Astrocyte of the cerebellum (primary cell): ENCODE results near the gene ABCC1.

Source experiments
- DNase-seq: peaks from one replicate; pipeline ENCODE4 v3.0.0-alpha.2; 2011; ENCODE audit warnings: low read depth
- H3K4me3 ChIP-seq: 2 replicates; pipeline ENCODE4 v1.5.1; 2011; ENCODE audit warnings: mild to moderate bottlenecking, low read depth, low read length, moderate library complexity
- in situ Hi-C: cut with HindIII; loops from 2 replicates; pipeline ENCODE4 v1.10.0; 2017; ENCODE audit warnings: low sequenced_read_pairs
- TF ChIP-seq, protein P1 (sequence below): IDR thresholded peaks from 2 replicates; pipeline ENCODE4 v1.5.1; 2012; ENCODE audit warnings: low read length, low read depth, moderate library complexity, mild to moderate bottlenecking; ENCODE audit errors: missing control alignments

ABCC1 gene

DNA sequence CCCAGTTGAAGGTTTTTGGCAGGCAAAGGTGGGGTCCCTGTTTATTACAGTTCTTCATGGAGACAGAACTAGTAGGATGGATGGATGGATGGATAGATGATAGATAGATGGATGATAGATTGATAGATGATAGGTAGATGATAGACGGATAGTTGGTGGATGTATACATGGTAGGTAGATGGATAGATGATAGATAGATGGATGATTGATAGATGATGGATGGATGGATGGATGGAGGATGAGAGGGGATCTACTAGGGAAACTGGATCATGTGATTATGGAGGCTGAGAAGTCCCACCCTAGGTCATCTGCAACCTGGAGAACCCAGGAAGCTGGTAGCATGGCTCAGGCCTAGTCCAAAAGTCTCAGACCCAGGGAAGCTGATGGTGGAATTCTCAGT is 88.6 kb downstream of the ABCC1 start:
- in situ Hi-C loops: no loop called here
- TF ChIP-seq, protein P1, sequence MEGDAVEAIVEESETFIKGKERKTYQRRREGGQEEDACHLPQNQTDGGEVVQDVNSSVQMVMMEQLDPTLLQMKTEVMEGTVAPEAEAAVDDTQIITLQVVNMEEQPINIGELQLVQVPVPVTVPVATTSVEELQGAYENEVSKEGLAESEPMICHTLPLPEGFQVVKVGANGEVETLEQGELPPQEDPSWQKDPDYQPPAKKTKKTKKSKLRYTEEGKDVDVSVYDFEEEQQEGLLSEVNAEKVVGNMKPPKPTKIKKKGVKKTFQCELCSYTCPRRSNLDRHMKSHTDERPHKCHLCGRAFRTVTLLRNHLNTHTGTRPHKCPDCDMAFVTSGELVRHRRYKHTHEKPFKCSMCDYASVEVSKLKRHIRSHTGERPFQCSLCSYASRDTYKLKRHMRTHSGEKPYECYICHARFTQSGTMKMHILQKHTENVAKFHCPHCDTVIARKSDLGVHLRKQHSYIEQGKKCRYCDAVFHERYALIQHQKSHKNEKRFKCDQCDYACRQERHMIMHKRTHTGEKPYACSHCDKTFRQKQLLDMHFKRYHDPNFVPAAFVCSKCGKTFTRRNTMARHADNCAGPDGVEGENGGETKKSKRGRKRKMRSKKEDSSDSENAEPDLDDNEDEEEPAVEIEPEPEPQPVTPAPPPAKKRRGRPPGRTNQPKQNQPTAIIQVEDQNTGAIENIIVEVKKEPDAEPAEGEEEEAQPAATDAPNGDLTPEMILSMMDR: no peak
- no peak for DNase-seq
- no peak overlapping the region for H3K4me3 ChIP-seq

DNA sequence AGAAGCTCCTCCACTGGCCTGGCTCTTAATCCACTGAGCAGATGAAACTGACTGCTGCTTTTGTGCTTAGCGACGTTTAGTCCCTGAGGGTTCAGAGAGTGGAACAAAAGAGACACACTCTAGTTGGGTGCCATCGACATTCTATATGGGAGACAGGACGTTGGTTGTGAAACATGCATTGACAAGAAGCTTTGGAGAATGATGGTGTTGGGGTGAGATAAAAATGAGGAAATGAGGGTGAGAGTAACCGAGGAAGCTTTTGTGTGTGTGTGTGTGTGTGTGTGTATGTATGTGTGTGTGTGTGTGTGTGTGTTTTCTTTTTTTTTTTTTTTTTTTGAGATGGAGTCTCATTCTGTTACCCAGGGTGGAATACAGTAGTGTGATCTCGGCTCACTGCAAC is 89.5 kb downstream of the ABCC1 start:
- DNase-seq: no peak
- TF ChIP-seq, protein P1: no peak
- in situ Hi-C loops: no loop called here
- H3K4me3 ChIP-seq: no peak overlapping the region

DNA sequence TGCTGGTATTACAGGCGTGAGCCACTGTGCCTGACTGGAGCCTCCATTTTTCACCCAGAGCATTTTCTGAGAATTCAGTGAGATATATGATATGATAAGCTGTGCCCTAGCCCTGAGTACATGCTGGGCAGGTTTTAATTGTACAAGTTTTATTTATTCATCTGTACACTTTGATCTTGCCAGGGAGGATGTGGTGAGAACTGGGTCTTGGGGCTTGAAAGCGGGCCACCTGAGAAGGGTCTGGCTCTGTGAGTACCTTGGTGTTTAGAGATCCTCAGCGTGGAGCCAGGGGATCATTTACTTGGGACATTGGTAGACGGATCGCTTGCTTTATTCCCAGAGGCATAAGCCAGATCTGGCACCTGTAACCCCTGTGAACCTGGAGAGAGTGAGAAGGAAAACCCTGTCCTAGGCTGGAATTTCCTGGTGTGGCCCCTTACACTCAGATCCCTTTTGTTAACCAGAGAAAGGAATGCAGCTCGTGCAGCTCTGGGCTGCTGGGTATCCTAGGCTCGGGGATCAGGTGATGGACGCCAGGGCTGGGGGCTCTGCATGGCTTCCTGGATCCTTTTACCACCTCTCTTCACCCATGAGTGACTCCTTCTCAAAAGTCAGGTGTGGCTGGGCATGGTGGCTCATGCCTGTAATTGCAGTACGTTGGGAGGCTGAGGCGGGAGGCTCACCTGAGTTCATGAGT is 91.9 kb downstream of the ABCC1 start:
- no peak for DNase-seq
- in situ Hi-C loops: no loop called here
- H3K4me3 ChIP-seq: no peak overlapping the region
- TF ChIP-seq, protein P1: no peak

DNA sequence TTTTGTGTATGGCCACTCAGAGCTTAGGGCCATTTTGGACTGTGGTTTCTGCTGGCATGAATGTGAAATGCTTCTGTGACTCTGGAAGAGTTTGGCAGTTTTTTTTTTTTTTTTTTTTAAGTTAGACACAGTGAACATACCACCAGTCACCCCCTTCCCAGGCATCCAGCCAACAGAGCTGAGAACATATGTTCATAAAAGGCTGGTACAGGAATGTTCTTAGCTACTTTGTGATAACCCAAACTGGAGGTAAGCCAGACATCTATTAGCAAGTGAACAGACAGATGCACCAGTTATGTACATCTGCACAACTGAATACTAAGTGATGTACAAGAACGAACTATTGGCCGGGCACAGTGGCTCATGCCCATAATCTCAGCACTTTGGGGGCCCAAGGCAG is 92.7 kb downstream of the ABCC1 start:
- in situ Hi-C loops: no loop called here
- H3K4me3 ChIP-seq: no peak overlapping the region
- TF ChIP-seq, protein P1: no peak
- peak; percentile 86 for DNase-seq

DNA sequence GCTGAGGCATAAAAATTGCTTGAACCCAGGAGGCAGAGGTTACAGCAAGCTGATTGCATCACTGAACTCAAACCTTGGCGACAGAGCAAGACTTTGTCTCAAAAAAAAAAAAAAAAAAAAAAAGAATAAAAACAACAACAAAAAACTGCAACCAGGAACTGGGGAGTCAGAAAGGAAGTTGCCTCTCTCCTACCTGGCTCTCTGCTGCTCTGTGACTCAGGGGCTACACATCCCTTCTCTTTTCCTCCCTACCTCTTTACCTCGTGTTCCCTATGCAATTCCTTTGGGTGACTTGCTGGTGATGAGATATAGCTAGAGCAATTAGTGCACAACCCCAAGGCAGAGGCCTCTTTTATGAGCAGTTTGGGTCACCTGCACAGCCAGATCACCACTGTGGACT is 95.9 kb downstream of the ABCC1 start:
- in situ Hi-C loops: no loop called here
- TF ChIP-seq, protein P1: no peak
- no peak for DNase-seq
- H3K4me3 ChIP-seq: no peak overlapping the region

DNA sequence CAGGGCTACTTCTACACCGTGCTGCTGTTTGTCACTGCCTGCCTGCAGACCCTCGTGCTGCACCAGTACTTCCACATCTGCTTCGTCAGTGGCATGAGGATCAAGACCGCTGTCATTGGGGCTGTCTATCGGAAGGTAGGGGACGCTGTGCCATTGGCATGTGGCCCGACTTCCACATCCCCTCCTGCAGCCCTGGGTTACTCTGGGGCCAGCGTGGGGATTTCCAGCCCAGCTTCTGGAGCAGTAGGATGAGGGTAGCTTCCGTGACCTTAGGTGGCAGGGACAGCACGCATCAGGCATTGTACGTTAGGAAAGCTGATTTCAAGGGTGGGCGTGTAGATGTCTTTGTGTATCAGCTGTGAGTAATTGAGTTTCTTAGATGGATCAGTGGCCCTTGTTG is 96.5 kb downstream of the ABCC1 start:
- TF ChIP-seq, protein P1: no peak
- no peak overlapping the region for H3K4me3 ChIP-seq
- no peak for DNase-seq
- in situ Hi-C loops: no loop called here
